Uterus (tissue), 4 donors: ENCODE results near the gene GRID2. TPM values are rescaled to one million over a fixed set of nuclear protein-coding genes. Genes with fewer than 3 reads are reported as not detected.

Experiments used
- DNase-seq, 2 donors: peaks; one replicate each; pipeline ENCODE4 v3.0.0-alpha.2; 2019 to 2020
- H3K27ac ChIP-seq, 2 donors: fragments of 200-600 bp; sonication (generic); 1 replicate in 1 of 2; 2 replicates in 1 of 2; pipeline ENCODE4 v1.5.1; 2016 to 2018
- H3K27me3 ChIP-seq, 2 donors: fragments of 200-600 bp; sonication (generic); one replicate each; pipeline ENCODE4 v1.5.1; 2018 to 2019; ENCODE audit warnings: control low read depth in 1 of 2
- H3K36me3 ChIP-seq, 2 donors: fragments of 200-600 bp; sonication (generic); one replicate each; pipeline ENCODE4 v1.5.1; 2019; ENCODE audit warnings: control low read depth in 1 of 2
- H3K4me1 ChIP-seq, 2 donors: fragments of 200-600 bp; sonication (generic); one replicate each; pipeline ENCODE4 v1.5.1; 2018 to 2019; ENCODE audit warnings: control low read depth in 1 of 2
- H3K4me3 ChIP-seq, 2 donors: fragments of 200-600 bp; sonication (generic); 1 replicate in 1 of 2; 2 replicates in 1 of 2; pipeline ENCODE4 v1.5.1; 2018 to 2019; ENCODE audit warnings: mild to moderate bottlenecking in 1 of 2
- H3K9me3 ChIP-seq, 2 donors: fragments of 200-600 bp; sonication (generic); one replicate each; pipeline ENCODE4 v1.5.1; 2019; ENCODE audit warnings: control low read depth in 1 of 2
- POLR2A ChIP-seq, 2 donors: fragments of 450-650 bp; IDR thresholded peaks; one replicate each; pipeline ENCODE4 v1.6.1; 2016; ENCODE audit warnings: antibody characterized with exemption in 2 of 2, mild to moderate bottlenecking in 1 of 2, moderate library complexity in 1 of 2
- intact Hi-C: fragments of 100-400 bp; cut with DNase I; formaldehyde crosslinking; loops from one replicate; pipeline ENCODE4 v1.15.1; 2023; ENCODE audit warnings: low total_unique reads
- total RNA-seq, 4 donors: library from RNA; depleted of rRNA in 3 of 4; stranded (reverse); fragments of >200 nt in 3 of 4; gene quantifications; one replicate each; pipeline versions ENCODE4 v1.1.0 to v1.2.4, GENCODE V29; 2014 to 2023
- TF ChIP-seq, protein P1 (sequence below), 4 experiments: fragments of 200-600 bp in 2 of 4; fragments of 450-650 bp in 2 of 4; sonication (generic) in 2 of 4; IDR thresholded peaks; one replicate each; pipeline ENCODE4 v1.5.1; 2016 to 2019; ENCODE audit warnings: antibody characterized with exemption in 4 of 4, mild to moderate bottlenecking in 2 of 4, moderate library complexity in 1 of 4
- donor health status: DM: yes; HTN: yes; CAD: no.

GRID2 gene
- total RNA-seq, 4 donors from 2014 or later = 0.27 to 33.3 (median 0.59) TPM; not detected in 1

GRCh38 chr4:93791570-93792195, 1487.9 kb downstream of the GRID2 start:
- Histone ChIP-seq H3K36me3 (no peaks in the 10 kb centered on the region), H3K9me3 (no peaks in the 10 kb centered on the region), H3K4me3 (no peak overlapping the region), H3K4me1 (no peaks in the 10 kb centered on the region), H3K27me3 (no peaks in the 10 kb centered on the region), H3K27ac (no peak overlapping the region)
- no peak for DNase-seq
- TF ChIP-seq, protein P1, sequence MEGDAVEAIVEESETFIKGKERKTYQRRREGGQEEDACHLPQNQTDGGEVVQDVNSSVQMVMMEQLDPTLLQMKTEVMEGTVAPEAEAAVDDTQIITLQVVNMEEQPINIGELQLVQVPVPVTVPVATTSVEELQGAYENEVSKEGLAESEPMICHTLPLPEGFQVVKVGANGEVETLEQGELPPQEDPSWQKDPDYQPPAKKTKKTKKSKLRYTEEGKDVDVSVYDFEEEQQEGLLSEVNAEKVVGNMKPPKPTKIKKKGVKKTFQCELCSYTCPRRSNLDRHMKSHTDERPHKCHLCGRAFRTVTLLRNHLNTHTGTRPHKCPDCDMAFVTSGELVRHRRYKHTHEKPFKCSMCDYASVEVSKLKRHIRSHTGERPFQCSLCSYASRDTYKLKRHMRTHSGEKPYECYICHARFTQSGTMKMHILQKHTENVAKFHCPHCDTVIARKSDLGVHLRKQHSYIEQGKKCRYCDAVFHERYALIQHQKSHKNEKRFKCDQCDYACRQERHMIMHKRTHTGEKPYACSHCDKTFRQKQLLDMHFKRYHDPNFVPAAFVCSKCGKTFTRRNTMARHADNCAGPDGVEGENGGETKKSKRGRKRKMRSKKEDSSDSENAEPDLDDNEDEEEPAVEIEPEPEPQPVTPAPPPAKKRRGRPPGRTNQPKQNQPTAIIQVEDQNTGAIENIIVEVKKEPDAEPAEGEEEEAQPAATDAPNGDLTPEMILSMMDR (IDR thresholded peaks at IDR 0.05) = peak; percentile 30 to 49 (median 36)
- TF ChIP-seq POLR2A (IDR thresholded peaks at IDR 0.05) = no peak
- intact Hi-C loops = no loop called here

- Histone ChIP-seq H3K36me3 (no peaks in the 10 kb centered on the region), H3K4me1 (no peaks in the 10 kb centered on the region), H3K9me3 (no peaks in the 10 kb centered on the region), H3K4me3 (no peak overlapping the region), H3K27ac (no peak overlapping the region), H3K27me3 (no peaks in the 10 kb centered on the region)
- intact Hi-C loops = no loop called here
- no peak for DNase-seq
- TF ChIP-seq, protein P1 (IDR thresholded peaks at IDR 0.05) = no peak
- no peak for TF ChIP-seq POLR2A (IDR thresholded peaks at IDR 0.05)
Observed at GRCh38 chr4:93802045-93802444, 1498.3 kb downstream of the GRID2 start.

DNA sequence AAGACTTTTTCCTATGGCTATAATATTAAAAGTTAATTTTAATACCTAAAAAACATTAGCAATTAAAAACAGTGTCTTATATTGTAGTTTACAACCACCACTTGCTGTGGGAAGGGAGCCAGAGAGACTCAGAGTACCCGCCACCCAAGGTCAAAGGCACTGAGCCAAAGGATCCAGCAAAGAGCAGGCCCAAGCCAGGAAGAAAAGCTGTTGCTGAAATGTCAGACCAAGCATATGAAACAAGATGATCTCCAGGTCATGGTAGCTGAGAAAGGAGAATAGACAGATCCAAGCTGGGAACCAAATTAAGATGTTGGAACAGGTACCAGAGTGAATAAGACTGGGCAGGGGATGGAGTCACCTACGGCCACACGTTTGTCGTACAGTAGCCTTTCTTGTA, 1506.0 kb downstream of the GRID2 start:
- intact Hi-C loops = no loop called here
- Histone ChIP-seq H3K27me3 (no peaks in the 10 kb centered on the region), H3K4me1 (no peaks in the 10 kb centered on the region), H3K27ac (no peak overlapping the region), H3K4me3 (no peak overlapping the region), H3K36me3 (no peaks in the 10 kb centered on the region), H3K9me3 (no peaks in the 10 kb centered on the region)
- no peak for TF ChIP-seq POLR2A (IDR thresholded peaks at IDR 0.05)
- TF ChIP-seq, protein P1 (IDR thresholded peaks at IDR 0.05) = no peak
- no peak for DNase-seq

- no peaks in the 10 kb centered on the region for H3K27me3 ChIP-seq
- H3K27ac ChIP-seq = no peak overlapping the region
- H3K36me3 ChIP-seq = no peaks in the 10 kb centered on the region
- no peaks in the 10 kb centered on the region for H3K9me3 ChIP-seq
- DNase-seq = peak in 1 of 2 donors; percentile 27
- no peak overlapping the region for H3K4me3 ChIP-seq
- intact Hi-C loops = no loop called here
- no peaks in the 10 kb centered on the region for H3K4me1 ChIP-seq
- no peak for TF ChIP-seq POLR2A (IDR thresholded peaks at IDR 0.05)
- TF ChIP-seq, protein P1 (IDR thresholded peaks at IDR 0.05) = no peak
Observed at GRCh38 chr4:93810340-93810992, 1506.7 kb downstream of the GRID2 start.

GRCh38 chr4:93813092-93813491, 1509.3 kb downstream of the GRID2 start:
- Histone ChIP-seq H3K27me3 (no peaks in the 10 kb centered on the region), H3K9me3 (no peaks in the 10 kb centered on the region), H3K27ac (no peak overlapping the region), H3K36me3 (no peaks in the 10 kb centered on the region), H3K4me1 (no peaks in the 10 kb centered on the region), H3K4me3 (no peak overlapping the region)
- no peak for TF ChIP-seq POLR2A (IDR thresholded peaks at IDR 0.05)
- TF ChIP-seq, protein P1 (IDR thresholded peaks at IDR 0.05) = no peak
- no peak for DNase-seq
- intact Hi-C loops = no loop called here
